Ovary (tissue), 3 donors: Measurements from ENCODE around the gene KRT80.

Experiments used
- CTCF ChIP-seq, 3 donors: fragments of 450-650 bp in 2 of 3; fragments of 200-600 bp in 1 of 3; IDR thresholded peaks; one replicate each; pipeline versions ENCODE4 v1.5.1 to v1.8.0; 2016 to 2022; ENCODE audit warnings: antibody characterized with exemption in 3 of 3, mild to moderate bottlenecking in 1 of 3
- POLR2A ChIP-seq: fragments of 450-650 bp; IDR thresholded peaks from one replicate; pipeline ENCODE4 v1.6.1; 2017; ENCODE audit warnings: antibody characterized with exemption, mild to moderate bottlenecking, moderate library complexity
- donor health status: DM: no; HTN: no; CAD: no.

GRCh38 chr12:52200086-52200780 lies 8.4 kb upstream of the KRT80 start:
- TF ChIP-seq POLR2A = no peak
- TF ChIP-seq CTCF (IDR thresholded peaks at IDR 0.05) = no peak
